GM19238 (cell line): Measurements from ENCODE around the gene VHLL.

ENCODE experiments used
- DNase-seq: peaks from one replicate; pipeline ENCODE4 v3.0.0; 2011; ENCODE audit warnings: low spot score; ENCODE audit not compliant: insufficient read length

VHLL gene

DNA sequence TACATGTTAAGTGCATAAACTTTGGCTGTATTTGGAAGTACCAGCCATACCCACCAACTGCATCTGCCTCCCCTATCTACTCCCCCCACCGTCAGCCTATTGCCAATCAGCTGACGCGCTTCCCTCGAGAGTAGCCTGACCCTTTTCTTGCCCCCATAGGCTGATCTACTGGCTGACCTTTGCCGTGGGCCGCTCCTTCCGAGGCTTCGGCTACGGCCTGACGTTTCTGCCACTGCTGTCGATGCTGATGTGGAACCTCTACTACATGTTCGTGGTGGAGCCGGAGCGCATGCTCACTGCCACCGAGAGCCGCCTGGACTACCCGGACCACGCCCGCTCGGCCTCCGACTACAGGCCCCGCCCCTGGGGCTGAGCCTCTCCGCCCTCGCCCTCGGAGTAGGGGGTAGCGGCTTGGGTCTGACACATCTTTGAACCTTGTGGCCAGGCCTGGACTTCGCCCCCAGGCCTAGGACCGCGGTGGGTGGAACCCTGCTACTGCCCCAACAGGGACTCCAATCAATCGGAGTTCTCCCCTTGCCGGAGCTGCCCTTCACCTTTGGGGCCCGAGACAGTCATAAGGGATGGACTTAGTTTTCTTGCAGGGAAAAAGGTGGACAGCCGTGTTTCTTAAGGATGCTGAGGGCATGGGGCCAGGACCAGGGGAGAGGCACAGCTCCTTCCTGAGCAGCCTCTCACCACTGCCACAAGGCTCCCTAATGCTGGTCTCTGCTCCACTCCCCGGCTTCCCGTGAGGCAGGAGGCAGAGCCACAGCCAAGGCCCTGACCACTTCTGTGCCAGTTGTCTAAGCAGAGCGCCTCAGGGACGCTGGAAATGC, 7.7 kb downstream of the VHLL start:
- DNase-seq, result peak; percentile 36

DNA sequence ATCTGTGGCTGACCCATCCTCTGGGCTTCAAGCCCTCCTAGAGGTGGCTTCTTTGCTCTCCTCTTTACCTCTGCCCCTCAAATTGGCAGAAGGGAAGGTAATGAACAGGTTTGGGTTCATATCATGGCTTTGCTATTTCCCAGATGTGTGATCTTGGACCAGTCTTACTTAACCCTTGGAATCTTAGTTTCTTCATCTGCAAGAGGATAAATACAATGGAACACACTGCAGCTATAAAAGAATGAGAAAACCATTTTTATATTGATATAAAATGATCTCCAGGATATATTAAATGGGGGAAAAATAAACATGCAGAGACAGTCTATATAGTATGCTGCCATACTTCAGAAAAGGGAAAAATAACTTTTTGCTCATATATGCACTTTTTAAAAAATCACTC, 9.2 kb downstream of the VHLL start:
- DNase-seq, result no peak

DNA sequence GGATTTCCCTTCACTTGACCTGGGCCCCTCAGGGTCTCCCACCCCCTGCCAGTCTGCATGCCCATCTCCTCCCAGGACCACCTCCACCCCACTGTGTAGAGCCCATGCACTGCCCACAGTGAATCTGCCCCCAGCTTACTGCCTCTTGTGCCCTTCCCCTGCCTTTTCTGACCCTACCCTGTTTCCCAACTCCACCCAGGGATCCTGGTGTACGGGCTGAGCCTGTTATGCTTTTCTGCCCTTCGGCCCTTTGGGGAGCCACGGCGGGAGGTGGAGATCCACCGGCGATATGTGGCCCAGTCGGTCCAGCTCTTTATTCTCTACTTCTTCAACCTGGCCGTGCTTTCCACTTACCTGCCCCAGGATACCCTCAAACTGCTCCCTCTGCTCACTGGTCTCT, 13.0 kb downstream of the VHLL start:
- DNase-seq, result no peak

DNA sequence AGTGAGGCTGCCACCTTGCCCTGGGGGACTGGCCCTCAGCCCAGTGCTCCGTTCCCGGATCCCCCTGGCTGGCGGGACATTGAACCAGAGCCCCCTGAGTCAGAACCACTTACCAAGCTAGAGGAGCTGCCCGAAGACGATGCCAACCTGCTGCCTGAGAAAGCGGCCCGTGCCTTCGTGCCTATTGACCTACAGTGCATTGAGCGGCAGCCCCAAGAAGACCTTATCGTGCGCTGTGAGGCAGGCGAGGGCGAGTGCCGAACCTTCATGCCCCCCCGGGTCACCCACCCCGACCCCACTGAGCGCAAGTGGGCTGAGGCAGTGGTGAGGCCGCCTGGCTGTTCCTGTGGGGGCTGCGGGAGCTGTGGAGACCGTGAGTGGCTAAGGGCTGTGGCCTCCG, 13.7 kb downstream of the VHLL start:
- DNase-seq, result no peak

DNA sequence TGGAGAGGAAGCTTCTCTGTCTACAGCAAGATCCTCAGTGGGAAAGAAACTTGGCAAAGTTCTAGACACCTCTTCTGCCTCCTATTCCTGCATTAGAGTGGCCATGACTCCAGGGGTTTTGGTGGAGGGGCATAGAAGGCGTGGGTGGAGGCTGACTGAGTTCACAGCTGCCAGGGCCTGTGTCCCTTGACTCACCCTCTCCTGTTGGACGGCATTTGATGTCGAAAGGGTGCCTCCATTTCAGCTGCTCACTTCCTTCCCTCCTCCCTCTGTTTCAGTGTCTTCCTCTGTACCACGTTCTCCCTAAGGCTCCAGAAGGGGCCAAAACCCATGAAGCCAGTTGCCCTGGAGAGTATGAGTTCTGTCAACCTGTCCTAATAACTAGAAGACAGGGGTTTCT, 14.3 kb downstream of the VHLL start:
- DNase-seq, result no peak

DNA sequence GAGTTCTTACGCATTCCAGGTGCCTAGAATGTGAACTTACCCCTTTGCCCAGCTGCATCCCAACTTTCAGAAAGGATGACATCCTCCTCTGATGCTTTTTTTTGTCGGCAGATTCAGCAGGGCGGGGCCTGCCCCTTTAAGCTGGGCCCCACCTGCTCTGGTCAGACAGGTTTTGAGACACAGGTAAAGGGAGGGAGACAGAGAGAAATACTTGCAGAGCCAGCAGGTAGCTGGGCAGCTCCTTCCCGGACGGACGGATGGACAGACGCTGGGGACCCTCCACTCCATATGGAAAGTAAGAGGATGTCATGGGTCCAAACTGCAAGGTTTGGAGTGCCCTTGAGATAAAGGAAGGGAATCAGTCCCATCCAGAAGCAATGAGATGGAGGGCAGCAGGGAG, 15.0 kb downstream of the VHLL start, which contains the start of gene TMEM79:
Gene TMEM79, plus strand, starts transcription at position 214 of the 400 bp plus-strand sequence. CDS start 902 bp downstream, outside the sequence.
- DNase-seq, result no peak

DNA sequence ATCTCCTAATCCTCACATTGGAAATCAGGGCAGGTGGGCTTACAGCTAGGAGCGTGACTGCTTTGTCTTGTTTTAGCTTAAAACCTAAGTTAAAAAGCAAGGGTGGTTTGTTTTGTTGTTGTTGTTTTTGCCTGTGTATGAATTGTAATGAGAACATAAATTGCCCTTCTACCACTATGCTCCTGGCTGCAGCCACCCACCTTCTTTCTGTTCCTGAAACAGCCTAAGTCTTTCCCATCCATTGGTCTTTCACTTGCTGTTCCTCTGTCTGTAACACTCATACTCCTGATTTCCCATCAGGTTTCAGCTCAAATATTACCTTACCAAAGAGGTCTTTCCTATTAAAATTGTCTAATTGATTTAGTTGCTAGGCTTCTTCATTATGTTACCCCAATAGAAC, 15.6 kb downstream of the VHLL start:
- DNase-seq, result no peak

DNA sequence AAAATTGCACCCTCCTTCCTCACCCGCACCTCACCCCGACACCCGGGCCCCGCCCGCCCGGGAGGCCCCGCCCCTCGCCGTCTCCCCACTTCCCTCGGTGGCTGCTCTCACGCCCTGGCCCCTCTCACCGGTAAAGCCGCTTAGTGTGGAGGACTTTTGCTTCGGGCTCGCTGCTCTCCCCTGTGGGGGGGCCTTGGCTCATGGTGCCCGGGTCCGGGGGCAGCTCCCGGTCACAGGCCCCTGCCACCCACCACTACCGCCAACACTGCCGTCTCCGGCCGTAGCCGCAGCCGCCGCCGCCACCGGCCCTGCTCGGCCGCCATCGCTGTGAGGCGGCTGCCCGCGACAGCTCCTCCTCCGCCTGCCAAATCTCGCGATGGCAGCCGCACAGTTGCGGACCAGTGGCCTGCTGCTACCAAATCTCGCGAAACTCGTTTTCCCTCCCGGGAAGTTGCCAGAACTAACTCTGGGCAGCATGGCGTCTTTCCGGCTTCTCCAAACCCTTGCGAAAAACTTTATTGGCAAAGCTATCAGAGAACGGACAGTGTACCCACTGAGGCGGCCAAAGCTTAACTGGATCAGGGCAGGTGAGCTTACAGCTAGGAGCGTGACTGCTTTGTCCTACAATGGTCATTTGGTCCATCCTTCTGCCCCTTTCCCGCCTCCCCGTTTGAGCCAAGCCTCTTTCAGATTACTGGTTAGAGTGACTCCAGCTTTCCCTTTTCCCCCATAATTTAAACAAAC, 16.5 kb downstream of the VHLL start, which contains the start of gene SMG5:
Gene SMG5, minus strand, starts transcription at position 347 of the 744 bp plus-strand sequence. Its CDS starts 145 bp downstream, at position 202.
- DNase-seq, result peak; percentile 91

DNA sequence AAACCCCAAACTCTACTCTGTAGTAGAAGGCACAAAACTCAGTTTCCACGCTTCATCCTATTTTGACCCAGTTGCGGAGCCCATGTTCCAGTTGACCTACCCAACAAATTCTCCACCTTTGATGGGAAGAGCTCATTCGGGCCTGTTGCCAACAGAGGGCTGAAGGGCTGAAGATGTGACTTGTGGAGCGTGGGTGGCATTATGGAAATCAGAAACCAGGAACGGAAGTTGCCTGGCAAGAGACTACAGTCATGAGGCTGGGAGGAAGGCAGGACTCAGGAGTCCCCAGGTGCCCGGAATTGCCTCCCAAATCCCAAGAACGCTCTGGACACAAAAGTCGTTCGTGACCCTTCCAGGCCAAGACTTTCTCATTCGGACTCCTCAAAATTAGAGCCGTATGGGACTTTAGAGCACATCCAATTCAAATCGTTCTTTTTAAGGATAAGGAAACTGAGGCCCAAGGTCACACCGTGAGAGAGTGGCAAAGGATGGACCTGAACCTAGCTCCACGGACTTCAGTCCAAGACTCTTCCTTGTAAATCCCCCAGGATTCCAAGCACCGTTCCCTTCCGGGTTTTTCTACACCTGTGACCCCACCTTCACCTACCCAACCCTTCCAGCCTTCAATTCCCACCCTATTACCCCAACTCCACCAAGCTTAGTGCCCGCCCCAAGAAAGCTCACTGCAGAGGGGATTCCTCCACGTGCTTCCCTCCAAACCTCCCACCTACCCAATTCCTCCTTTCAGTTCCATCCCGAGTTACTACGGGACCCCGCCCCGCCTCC, 17.2 kb downstream of the VHLL start:
- no peak for DNase-seq

DNA sequence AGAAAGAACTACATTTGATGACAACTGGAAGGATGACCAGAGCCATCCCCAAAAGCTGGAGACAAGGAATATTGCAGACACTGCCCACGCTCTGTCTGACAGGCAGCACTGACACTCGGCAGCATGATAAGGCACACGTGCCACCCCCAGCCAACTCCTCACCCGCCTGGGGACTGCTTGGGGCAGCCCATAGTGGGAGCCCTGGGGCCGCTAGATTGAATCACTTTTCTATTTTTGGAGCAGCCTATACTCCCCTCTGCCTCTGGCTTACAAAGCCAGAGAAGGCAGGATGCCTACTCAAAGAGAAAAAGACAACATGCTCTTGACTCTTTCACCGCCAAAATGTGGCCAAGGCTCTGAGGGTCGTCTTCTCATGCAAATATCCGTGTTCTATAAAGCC, 17.8 kb downstream of the VHLL start:
- peak; percentile 33 for DNase-seq

DNA sequence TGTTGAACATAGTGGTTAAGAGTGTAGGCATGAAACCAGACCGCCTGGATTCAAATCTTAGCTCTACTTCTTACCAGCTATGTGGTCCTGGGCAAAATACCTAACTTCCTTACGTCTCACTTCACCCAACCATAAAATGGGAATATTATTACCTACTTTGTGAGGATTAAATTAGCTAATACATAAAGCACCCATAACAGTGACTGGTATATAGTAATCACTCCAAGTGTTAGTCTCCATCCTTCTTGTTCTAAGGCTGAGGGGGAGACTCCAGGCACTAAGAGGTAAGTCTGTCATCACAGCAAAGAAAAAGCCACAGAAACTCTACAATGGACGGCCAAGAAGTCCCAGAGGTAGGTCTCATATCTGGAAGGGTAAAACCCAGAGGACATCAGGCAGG, 19.3 kb downstream of the VHLL start:
- no peak for DNase-seq

DNA sequence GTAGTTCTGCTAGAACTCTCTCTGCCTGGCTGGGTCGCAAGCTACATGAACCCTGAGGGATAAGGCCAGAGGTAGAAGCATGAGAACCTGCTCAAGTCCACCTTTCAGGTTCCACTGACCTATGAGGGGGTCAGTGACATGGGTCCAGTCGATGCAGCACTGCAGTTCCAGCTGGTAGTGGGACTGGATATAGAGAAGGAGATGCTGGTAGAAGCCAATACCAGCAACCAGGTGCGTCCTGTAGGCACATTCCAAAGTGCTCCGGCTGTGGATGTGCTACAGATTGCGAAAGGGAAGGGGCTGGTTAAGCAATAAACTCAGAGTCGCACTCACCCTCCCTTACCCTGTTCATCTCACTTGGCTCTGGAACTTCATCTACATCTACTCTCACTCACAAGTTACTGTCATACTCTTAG, 22.1 kb downstream of the VHLL start:
- no peak for DNase-seq

DNA sequence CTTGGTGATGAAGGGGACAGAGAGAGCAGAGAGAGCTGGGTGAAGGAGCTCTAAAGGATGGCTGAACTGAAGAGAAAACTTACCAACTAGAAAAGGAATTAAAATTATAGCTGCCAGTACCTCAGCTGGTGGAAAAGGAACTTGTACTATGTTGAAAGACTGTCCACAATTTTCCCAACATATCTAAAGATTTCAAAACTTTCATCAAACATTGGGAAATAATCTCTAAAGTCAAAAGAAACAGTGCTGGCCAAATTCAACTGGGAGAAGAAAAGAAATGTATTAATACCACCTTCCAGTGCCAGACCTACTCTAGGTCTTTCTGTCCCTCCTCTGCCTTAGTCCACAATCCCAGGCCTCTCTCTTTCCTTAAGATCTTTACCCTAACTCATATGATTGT, 22.6 kb downstream of the VHLL start:
- no peak for DNase-seq

DNA sequence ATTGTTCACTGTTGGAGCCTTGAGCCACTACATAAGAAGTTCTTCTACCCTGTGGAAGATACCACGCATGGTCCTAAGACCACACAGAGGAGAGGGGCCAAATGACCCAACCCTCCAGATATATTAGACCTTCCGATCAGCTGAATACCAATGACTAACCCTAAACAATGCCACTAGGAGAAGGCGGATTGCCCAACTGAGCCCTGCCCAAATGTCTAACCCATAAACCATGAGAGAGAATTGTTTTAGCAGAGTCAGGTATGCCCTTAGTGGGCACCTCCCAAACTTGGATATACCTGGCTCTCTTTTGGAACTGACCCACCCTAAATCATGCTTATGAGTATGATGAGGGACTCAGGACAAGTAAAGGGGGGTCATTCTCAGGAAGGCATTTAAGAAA, 28.8 kb downstream of the VHLL start:
- no peak for DNase-seq

DNA sequence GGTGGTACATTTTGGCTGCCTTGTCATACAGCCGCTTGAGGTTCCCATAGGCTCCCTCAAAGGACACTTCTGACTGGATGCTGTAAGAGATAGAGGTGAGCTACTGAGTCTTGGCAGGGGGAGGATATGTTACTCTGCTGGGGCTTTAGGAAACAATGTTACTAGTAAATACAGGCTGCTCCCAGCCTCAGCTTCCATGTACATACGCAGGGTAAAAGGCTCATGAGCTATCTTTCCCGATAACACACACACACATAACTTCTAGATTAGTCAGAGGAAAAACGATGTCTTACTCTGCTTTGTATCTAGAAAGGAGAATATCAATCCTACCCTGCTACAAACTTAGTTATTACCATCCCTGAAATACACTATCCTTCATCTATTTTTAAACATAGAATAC, 30.8 kb downstream of the VHLL start:
- no peak for DNase-seq

DNA sequence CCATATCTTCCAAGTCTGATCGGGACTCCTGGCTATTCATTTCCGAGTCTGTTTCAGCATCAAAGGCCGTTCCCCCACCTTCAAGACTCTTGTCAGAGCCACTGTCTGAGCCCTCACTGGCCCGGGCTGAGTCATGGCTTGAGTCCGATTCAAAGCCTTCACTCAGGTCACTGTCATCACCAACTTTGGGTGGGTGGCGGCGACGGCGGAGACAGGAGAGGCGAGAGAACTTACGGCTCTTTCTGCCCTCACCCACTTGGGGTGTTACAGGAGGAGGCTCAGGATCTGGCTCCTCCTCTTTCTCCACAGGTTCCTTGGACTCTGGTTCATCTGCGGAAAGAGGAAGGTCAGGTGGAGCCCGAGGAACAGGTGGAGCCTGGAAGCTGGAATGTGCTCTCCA, 33.1 kb downstream of the VHLL start:
- no peak for DNase-seq

DNA sequence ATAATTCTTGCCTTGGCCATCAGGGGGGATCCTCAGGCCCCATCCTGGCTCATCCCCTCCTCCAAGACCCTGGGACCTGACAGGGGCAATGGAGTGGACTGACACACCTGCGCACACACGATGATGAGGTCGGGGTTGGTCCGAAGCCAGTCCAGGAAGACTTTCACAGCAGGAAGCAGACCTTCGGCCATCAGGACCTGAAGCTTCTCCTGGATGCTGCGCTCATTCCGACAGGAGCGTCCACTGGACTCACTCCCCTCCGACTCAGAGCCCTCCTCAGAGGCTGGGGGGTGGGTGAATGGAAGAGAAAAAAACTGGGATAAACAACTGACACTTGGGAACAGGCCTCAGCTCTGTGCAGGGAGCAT, 35.8 kb downstream of the VHLL start:
- DNase-seq, result no peak

DNA sequence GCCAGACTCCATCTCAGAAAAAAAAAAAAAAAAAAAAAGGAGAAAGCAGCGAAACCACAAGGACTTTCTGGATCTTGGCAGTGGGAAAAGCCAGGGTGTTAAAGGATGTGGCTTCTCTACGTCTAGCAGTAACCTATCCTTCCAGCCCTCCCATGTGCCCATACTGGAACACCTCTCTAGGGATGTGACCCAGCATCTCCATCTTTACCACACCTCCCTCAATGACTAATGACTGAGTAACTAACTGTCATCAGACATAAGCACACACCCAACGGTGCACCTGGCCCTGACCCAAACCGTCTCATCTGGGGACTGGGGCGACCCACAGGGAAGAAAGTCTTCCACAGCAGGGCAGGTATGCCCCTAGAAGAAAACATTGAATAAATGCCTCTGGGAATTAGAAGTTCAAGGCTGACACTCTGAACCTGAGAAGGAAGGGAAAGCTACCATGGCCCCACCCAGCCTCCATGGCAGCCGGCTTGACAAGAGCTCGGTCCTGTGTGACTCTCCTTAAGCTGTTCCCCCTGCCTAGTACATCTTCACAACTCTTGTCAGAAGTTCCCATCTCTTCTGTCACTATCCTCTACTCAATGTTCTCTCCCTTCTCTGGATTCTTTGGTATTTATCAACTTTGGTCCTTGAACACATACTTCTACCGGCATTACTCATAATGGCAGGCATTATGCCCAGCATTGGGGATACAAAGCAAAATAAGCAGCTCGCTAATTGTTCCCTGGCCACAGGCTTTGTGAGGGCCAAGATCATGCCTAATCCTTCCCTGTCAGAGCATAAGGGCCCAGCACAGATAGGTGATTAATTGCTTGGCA, 36.4 kb downstream of the VHLL start:
- DNase-seq, result no peak

DNA sequence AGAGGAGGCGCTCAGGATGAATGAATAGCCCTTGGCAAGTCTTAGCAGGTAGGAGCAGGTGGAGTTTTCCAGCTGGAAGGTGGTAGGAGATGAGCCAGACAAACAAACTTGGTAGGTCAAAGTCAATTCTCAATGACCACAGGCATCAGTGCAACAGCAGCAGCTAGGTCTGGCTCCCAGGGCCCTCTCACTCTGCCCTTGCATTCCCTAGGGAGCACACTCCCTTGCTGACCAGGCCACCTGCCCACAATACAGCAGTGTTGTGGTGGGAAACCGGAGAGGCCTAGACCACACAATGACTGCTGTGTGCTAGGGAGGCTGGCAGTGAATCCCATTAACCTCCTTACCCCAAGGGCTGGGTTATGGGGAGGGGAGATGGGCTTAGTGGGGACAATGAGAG, 38.2 kb downstream of the VHLL start:
- DNase-seq, result no peak

DNA sequence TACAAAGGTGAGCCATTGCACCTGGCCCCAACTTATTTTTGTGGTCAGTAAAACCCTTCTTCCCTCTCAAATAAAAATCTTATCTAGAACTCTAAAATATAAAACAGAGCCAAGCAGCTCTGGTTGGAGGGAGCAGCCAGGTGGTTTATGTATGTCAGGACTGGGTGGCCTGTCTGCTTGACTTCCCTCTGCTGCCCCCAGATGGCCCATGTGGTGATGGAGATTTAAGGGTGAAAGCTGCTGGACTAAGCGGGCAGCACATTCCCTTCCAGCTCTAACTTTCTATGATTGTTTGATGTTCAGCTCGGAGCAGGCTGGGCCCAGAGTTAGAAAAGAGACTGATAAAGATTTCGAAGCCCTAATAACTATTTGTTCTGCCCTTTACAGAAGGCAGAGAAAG, 39.3 kb downstream of the VHLL start:
- DNase-seq, result no peak

DNA sequence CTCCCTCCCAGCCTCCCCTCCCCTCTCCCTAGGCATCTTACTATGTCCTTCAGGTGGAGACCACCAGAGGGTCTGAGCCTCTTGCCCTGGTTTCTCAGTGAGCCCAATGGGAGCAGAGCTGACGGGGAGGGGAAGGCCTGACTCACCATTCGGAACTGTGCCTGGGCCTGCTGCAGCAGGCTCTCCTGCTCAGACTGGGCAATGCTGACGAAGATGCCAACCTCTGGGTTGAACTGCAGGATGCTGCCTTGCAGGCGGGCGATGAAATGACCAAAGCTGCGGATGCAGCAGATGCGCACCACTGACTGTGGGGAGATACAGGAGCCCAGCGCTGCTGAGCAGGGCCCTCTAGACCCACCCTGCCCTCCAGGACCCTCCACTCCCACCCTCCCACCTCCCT, 40.2 kb downstream of the VHLL start:
- DNase-seq, result no peak
